ENCODE measurements around the gene STXBP1.

STXBP1 gene

GRCh38 chr9:127694890-127695720 lies 83.0 kb downstream of the STXBP1 start:
- no peak for DNase-seq

GRCh38 chr9:127697575-127697974 lies 85.5 kb downstream of the STXBP1 start:
- DNase-seq: no peak

GRCh38 chr9:127698386-127698785 lies 86.3 kb downstream of the STXBP1 start:
- DNase-seq: no peak

- peak; percentile 94 for DNase-seq
These were observed 87.1 kb downstream of the STXBP1 start for GRCh38 chr9:127698985-127699670.

GRCh38 chr9:127700140-127700539 lies 88.1 kb downstream of the STXBP1 start:
- DNase-seq: no peak

- no peak for DNase-seq
These were observed 88.6 kb downstream of the STXBP1 start for GRCh38 chr9:127700594-127701255.

GRCh38 chr9:127703289-127703946 lies 91.3 kb downstream of the STXBP1 start:
- no peak for DNase-seq

- DNase-seq: no peak
These were observed 93.7 kb downstream of the STXBP1 start for GRCh38 chr9:127705577-127706379.

GRCh38 chr9:127706836-127707241 lies 94.8 kb downstream of the STXBP1 start, which contains the start of gene CFAP157:
CFAP157 (plus strand) TSS chr9:127706988; CDS start chr9:127707032, 44 bp downstream.
- DNase-seq: peak; percentile 22

- peak; percentile 25 for DNase-seq
These were observed 95.7 kb downstream of the STXBP1 start for GRCh38 chr9:127707766-127708165.

GRCh38 chr9:127708952-127709587 lies 97.0 kb downstream of the STXBP1 start:
- no peak for DNase-seq

- DNase-seq: no peak
These were observed 98.2 kb downstream of the STXBP1 start for GRCh38 chr9:127710204-127710783.

GRCh38 chr9:127711226-127711701 lies 99.2 kb downstream of the STXBP1 start:
- DNase-seq: no peak

- DNase-seq: no peak
These were observed 99.8 kb downstream of the STXBP1 start for GRCh38 chr9:127711831-127712274.

GRCh38 chr9:127712371-127712770 lies 100.3 kb downstream of the STXBP1 start:
- DNase-seq: no peak

- no peak for DNase-seq
These were observed 100.8 kb downstream of the STXBP1 start for GRCh38 chr9:127712867-127713266.

- no peak for DNase-seq
These were observed 102.1 kb downstream of the STXBP1 start for GRCh38 chr9:127714020-127714750.

GRCh38 chr9:127714951-127715469 lies 102.9 kb downstream of the STXBP1 start:
- no peak for DNase-seq

GRCh38 chr9:127715470-127716337 lies 103.6 kb downstream of the STXBP1 start, which contains the start of the genes PTRH1 and TTC16:
PTRH1 (minus strand) TSS chr9:127715663; CDS start chr9:127715639, 24 bp downstream.
TTC16 (plus strand) TSS chr9:127716079; CDS start chr9:127716146, 67 bp downstream.
- peak; percentile 94 for DNase-seq
